Left lung (tissue), 10 donors: Measurements from ENCODE around the gene NR2E3. TPM values are rescaled to one million over a fixed set of nuclear protein-coding genes. Genes with fewer than 3 reads are reported as not detected.

Source experiments
- ATAC-seq: fragments of 200-7000 bp; cut with Tn5 transposase; one replicate; pipeline ENCODE4 v1.9.1; 2020; ENCODE audit warnings: moderate library complexity
- DNase-seq, 4 donors: peaks; one replicate each; pipeline ENCODE4 v3.0.0-alpha.2; 2013 to 2020
- H3K27ac ChIP-seq, 2 donors: fragments of 200-600 bp; sonication (generic) in 1 of 2; one replicate each; pipeline versions ENCODE4 v1.5.0 to v1.8.0; 2020 to 2021
- H3K27me3 ChIP-seq, 2 donors: fragments of 200-600 bp; sonication (generic) in 1 of 2; one replicate each; pipeline versions ENCODE4 v1.5.0 to v1.8.0; 2020 to 2021
- H3K36me3 ChIP-seq, 2 donors: fragments of 200-600 bp; sonication (generic) in 1 of 2; one replicate each; pipeline versions ENCODE4 v1.5.0 to v1.8.0; 2020 to 2021
- H3K4me1 ChIP-seq, 2 donors: fragments of 200-600 bp; one replicate each; pipeline ENCODE4 v1.8.0; 2021
- H3K4me3 ChIP-seq, 2 donors: fragments of 200-600 bp; sonication (generic) in 1 of 2; one replicate each; pipeline versions ENCODE4 v1.5.0 to v1.8.0; 2020 to 2021; ENCODE audit warnings: mild to moderate bottlenecking in 1 of 2
- H3K9me3 ChIP-seq, 2 donors: fragments of 200-600 bp; sonication (generic) in 1 of 2; one replicate each; pipeline versions ENCODE4 v1.5.0 to v1.8.0; 2020 to 2021
- intact Hi-C, 2 donors: fragments of 100-400 bp; cut with DNase I; formaldehyde crosslinking; loops; one replicate each; pipeline versions ENCODE4 v1.11.2 to v1.14.2; 2022
- polyA plus RNA-seq, 6 donors: library from polyadenylated mRNA; unstranded; fragments of 120-200 nt; gene quantifications; one replicate each; pipeline ENCODE4 v1.2.1, GENCODE V29; 2013; ENCODE audit not compliant: insufficient read length in 6 of 6
- total RNA-seq, 2 donors: library from RNA; stranded (reverse); fragmentation: NEBNext Ultra II Directional; extraction: Animal tissue kit (Norgen Biotek cat#: 25700); gene quantifications; one replicate each; pipeline ENCODE4 v1.2.1, GENCODE V29; 2021
- TF ChIP-seq, protein P1 (sequence below), 2 donors: fragments of 200-600 bp; sonication (generic) in 1 of 2; IDR thresholded peaks; one replicate each; pipeline versions ENCODE4 v1.5.0 to v1.8.0; 2021; ENCODE audit warnings: antibody characterized with exemption in 2 of 2
- donor health status: DM: no; HTN: yes; CAD: no.
- donor health status: DM: no; HTN: no; CAD: no.

Gene NR2E3
- total and polyA plus RNA-seq, 8 donors, result 0.41 to 1.1 (median 0.70) TPM

DNA sequence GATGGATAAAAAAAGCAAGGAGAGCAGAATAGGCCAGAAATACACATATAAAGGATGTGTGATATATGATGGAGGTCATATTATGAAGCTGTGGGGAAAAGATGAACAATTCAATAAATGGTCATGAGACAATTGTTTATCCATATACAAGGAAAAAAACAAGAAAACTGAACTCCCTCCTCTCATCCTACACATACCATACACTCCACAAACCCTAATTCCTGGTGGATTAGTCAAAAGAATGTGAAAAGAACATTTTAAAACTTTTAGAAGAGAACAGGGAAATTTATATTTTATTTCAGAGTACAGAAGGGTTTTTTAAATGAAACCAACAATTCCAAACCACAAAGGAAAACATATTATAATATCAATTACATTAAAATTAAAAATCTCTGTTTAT, 34.5 kb upstream of the NR2E3 start:
- H3K27ac ChIP-seq, result no peak overlapping the region
- no peak overlapping the region for H3K4me3 ChIP-seq
- H3K4me1 ChIP-seq, result peaks cover 3 to 4% of the 10 kb centered on the region in 2 donors
- H3K9me3 ChIP-seq, result no peaks in the 10 kb centered on the region
- ATAC-seq, result no peak
- DNase-seq, result no peak
- no peaks in the 10 kb centered on the region for H3K27me3 ChIP-seq
- intact Hi-C loops, result no loop called here
- peaks cover 0 to 8% of the 10 kb centered on the region in 2 donors for H3K36me3 ChIP-seq
- TF ChIP-seq, protein P1, sequence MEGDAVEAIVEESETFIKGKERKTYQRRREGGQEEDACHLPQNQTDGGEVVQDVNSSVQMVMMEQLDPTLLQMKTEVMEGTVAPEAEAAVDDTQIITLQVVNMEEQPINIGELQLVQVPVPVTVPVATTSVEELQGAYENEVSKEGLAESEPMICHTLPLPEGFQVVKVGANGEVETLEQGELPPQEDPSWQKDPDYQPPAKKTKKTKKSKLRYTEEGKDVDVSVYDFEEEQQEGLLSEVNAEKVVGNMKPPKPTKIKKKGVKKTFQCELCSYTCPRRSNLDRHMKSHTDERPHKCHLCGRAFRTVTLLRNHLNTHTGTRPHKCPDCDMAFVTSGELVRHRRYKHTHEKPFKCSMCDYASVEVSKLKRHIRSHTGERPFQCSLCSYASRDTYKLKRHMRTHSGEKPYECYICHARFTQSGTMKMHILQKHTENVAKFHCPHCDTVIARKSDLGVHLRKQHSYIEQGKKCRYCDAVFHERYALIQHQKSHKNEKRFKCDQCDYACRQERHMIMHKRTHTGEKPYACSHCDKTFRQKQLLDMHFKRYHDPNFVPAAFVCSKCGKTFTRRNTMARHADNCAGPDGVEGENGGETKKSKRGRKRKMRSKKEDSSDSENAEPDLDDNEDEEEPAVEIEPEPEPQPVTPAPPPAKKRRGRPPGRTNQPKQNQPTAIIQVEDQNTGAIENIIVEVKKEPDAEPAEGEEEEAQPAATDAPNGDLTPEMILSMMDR (IDR thresholded peaks at IDR 0.05), result no peak

DNA sequence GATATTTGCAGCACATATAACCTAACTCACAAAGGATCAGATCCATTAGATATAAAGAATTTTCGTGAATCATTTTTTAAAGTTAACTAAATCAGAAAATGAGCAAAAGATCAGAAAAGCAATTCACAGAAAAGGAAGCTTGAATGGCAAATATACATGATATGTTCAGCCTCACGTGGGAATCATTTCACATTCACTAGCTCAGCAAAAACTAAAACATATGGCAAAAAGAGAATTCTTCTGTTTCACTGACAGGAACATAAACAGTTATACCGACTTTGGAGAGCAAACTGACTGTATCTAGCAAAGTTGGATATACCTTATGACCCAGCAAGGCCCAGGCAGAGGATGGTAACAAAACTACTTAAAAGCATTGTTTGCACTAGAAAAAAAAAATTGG, 34.0 kb upstream of the NR2E3 start:
- H3K4me1 ChIP-seq, result peaks cover 3 to 4% of the 10 kb centered on the region in 2 donors
- H3K27me3 ChIP-seq, result no peaks in the 10 kb centered on the region
- intact Hi-C loops, result no loop called here
- ATAC-seq (no peak), DNase-seq (no peak)
- H3K4me3 ChIP-seq, result no peak overlapping the region
- H3K36me3 ChIP-seq, result peaks cover 0 to 8% of the 10 kb centered on the region in 2 donors
- no peaks in the 10 kb centered on the region for H3K9me3 ChIP-seq
- TF ChIP-seq, protein P1 (IDR thresholded peaks at IDR 0.05), result no peak
- no peak overlapping the region for H3K27ac ChIP-seq

DNA sequence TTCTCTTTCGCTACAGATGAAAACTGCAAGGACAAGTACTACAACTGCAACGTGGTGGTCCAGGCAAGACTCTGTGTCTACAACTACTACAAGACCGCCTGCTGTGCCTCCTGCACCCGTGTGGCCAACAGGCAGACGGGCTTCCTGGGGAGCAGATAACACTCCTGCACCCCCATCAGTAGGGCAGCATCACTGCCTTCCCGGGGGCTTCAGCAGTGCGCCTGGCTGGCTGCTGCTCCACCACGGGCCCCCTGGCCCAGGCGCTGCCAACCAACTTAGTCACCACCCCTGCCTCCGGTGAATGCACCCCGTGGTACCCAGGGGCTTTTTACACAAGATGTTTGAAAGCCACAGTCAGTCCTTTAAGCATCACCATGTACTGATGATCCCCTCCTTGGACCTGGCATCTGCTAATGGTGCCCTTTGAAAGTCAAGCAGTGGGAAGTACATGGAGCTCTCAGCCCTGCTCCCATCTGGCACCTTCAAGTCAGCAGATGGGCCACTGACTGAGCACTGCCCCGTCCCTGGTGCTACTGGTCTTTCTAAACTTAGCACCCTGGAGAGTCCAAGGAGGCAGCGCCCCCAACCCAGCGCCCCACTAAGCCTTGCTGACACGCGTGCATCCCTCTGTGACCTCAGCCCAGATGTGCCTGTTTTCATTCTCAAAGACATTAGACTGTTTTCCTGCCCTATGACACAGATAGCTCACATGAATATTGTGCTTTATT, 33.0 kb upstream of the NR2E3 start:
- Histone ChIP-seq H3K9me3 (no peaks in the 10 kb centered on the region), H3K27ac (no peak overlapping the region), H3K4me3 (no peak overlapping the region), H3K27me3 (no peaks in the 10 kb centered on the region), H3K4me1 (peaks cover 3 to 4% of the 10 kb centered on the region in 2 donors), H3K36me3 (no peaks in the 10 kb centered on the region)
- intact Hi-C loops, result no loop called here
- no peak for ATAC-seq
- TF ChIP-seq, protein P1 (IDR thresholded peaks at IDR 0.05), result no peak
- DNase-seq, result no peak

DNA sequence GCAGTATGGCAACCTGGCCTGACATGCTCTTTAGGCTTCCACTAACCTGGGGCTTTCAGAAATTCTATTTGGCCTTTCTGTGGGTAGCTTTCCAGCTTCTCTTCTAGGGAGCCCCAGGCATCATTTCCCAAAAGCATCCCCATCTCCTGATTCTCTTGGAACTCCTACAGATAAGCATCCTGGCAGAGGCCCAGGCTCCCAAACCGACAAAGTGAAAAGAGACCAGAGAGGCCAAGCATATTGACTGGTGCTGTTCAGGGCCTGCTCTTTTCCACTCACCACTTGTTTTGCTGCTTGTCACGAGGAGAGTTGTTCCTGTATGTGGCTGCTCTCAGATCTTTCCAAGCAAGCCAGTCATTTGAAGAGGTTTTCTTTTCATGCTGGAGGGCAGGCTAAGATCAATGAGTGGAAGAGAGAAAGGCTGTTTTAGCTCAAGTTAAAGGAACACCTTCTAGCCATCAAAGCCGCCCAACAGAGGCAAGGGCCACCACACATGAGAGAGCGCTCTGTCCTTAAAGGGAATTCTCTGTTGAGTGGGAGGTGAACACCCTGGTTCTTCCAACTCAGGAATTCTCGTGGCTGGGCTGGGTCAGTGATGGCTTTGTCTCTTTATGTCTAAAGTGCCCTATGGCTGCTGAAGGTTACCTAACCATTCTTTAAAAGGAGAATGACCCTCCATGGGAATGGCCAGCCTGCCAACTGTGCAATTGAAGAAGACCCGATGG, 31.1 kb upstream of the NR2E3 start:
- intact Hi-C loops, result no loop called here
- ATAC-seq (no peak), DNase-seq (no peak)
- TF ChIP-seq, protein P1 (IDR thresholded peaks at IDR 0.05), result no peak
- Histone ChIP-seq H3K27me3 (no peaks in the 10 kb centered on the region), H3K36me3 (no peaks in the 10 kb centered on the region), H3K27ac (no peak overlapping the region), H3K4me3 (no peak overlapping the region), H3K9me3 (no peaks in the 10 kb centered on the region), H3K4me1 (peaks cover 3 to 4% of the 10 kb centered on the region in 2 donors)
